Measurements from ENCODE around the gene TM9SF1. TPM values are rescaled to one million over a fixed set of nuclear protein-coding genes. Genes with fewer than 3 reads are reported as not detected.
A peak's percentile ranks its signal among the peaks of the same experiment; 100 is the strongest.

TM9SF1 gene
- total RNA-seq, 1 donor: 13.6 TPM

DNA sequence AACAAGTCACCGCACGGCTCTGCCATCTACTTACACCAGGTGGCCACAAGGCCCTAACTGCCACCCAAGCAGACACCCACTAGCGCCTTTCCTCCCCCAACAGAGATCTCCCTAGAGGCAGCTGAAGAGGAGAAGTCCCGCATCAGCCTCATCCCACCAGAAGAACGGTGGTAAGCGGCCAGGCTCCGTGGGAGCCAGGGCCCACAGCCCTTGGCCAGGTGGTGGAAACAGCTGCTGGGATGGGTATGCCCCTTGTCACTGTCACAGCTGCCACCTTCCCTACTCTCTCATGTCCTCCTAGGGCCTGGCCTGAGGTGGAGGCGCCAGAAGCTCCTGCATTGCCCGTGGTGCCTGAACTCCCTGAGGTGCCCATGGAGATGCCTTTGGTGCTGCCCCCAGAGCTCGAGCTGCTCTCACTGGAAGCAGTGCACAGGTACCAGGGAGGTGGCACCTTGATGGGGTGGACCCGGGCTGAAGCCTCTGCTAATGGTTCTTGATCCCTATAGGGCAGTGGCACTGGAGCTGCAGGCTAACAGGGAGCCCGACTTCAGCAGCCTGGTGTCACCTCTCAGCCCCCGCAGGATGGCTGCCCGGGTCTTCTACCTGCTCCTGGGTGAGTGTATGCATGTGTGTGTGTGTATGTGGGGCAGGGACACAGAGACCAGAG lies 15.8 kb downstream of the TM9SF1 start:
- H3K4me1 ChIP-seq (ENCODE audit: insufficient read depth, low read length): no peaks in the 10 kb centered on the region
- H3K27me3 ChIP-seq (ENCODE audit: insufficient read depth, low read length): no peaks in the 10 kb centered on the region
- no peaks in the 10 kb centered on the region for H3K9me3 ChIP-seq (ENCODE audit: low read depth, low read length)
- no peak overlapping the region for H3K4me3 ChIP-seq (ENCODE audit: low read length)

DNA sequence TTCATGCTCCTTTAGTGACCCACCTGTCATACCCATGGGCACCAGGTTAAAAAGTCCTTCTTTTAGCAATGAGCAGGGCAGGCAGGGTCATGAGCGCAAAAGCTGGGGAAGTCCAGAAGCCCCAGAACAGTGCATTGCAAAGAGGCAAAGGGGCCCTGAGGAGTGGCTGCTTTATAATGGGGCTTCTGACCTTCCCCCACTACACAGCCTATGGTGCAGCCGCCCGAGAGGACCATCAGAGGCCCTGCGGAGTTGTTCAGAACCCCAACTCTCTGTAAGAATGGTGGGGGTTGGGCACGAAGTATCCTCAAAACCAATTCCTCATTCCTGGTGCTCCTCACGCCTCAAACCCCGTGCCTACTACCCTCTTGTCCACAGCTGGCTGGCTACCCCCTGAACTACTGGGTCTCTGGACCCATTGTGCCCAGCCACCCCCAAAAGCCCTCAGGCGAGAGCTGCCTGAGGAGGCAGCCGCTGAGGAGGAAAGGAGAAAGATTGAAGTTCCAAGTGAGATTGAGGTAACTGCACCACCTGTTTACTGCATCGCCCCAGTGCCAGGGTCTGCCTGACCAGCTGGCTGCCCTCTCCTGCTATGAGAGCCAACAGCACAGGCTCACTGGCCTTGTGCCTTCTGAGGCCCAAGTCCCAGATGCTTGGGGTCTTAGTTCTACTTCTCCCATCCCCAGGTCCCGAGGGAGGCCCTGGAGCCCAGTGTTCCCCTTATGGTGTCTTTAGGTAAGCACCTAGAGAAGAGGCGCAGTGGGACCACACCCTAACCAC lies 16.7 kb downstream of the TM9SF1 start:
- Histone ChIP-seq H3K4me3 (ENCODE audit: low read length) (no peak overlapping the region), H3K27me3 (ENCODE audit: insufficient read depth, low read length) (no peaks in the 10 kb centered on the region), H3K9me3 (ENCODE audit: low read depth, low read length) (no peaks in the 10 kb centered on the region), H3K4me1 (ENCODE audit: insufficient read depth, low read length) (no peaks in the 10 kb centered on the region)

GRCh38 chr14:24177891-24178290 lies 17.4 kb downstream of the TM9SF1 start:
- Histone ChIP-seq H3K9me3 (ENCODE audit: low read depth, low read length) (no peaks in the 10 kb centered on the region), H3K27me3 (ENCODE audit: insufficient read depth, low read length) (no peaks in the 10 kb centered on the region), H3K4me1 (ENCODE audit: insufficient read depth, low read length) (no peaks in the 10 kb centered on the region), H3K4me3 (ENCODE audit: low read length) (no peak overlapping the region)

DNA sequence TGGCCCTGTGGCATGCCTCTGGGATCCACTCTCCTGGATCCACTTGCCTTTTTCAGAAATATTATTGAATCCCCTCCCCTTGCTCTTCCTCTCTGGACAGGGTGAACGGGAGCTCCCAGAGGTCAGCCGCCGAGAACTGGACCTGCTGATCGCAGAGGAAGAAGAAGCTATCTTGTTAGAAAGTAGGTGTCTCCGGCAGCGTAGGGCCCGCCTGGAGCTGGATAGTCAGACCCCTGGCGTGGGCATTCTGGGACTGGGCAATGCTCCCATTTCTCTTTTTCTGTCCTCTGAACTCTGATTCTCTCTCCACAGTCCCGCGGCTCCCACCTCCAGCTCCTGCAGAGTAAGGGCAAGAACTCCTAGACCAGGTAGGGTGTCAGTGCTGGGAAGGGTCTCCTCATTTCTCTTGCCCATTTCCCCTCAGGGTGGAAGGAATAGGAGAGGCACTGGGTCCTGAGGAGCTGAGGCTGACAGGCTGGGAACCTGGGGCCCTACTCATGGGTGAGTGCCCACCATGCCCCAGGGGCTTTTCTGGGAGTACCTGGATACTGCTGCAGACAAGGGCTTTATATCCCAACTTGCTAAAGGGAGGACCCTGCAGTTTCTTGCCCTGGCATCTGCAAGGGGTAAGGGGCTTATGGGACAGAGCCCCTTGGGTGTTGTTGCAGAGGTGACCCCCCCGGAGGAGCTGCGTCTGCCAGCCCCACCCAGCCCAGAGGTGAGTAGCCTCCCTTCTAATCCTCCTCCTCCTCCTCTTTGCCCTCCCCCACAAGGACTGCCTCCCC lies 18.0 kb downstream of the TM9SF1 start:
- H3K27me3 ChIP-seq (ENCODE audit: insufficient read depth, low read length): no peaks in the 10 kb centered on the region
- H3K4me3 ChIP-seq (ENCODE audit: low read length): no peak overlapping the region
- H3K4me1 ChIP-seq (ENCODE audit: insufficient read depth, low read length): peaks cover 5% of the 10 kb centered on the region
- H3K9me3 ChIP-seq (ENCODE audit: low read depth, low read length): no peaks in the 10 kb centered on the region

DNA sequence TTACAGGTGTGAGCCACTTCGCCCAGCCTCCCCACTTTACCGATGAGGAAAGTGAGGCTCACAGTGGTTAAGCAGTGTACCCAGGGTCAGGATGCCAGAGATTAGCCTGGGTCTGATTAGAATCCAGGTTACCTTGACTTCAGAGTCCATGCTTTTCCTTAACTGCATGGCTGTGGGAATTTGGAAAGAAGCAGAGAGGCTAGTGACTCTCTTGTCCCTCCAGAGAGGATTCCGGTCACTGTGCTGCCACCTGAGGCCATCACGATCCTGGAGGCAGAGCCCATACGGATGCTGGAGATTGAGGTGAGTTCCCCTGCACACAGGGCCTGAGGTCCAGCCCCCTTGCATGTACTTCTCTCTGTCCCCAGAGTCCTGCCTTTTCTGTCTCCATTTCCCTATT lies 18.6 kb downstream of the TM9SF1 start:
- peaks cover 11% of the 10 kb centered on the region for H3K4me1 ChIP-seq (ENCODE audit: insufficient read depth, low read length)
- no peak overlapping the region for H3K4me3 ChIP-seq (ENCODE audit: low read length)
- H3K9me3 ChIP-seq (ENCODE audit: low read depth, low read length): no peaks in the 10 kb centered on the region
- no peaks in the 10 kb centered on the region for H3K27me3 ChIP-seq (ENCODE audit: insufficient read depth, low read length)

DNA sequence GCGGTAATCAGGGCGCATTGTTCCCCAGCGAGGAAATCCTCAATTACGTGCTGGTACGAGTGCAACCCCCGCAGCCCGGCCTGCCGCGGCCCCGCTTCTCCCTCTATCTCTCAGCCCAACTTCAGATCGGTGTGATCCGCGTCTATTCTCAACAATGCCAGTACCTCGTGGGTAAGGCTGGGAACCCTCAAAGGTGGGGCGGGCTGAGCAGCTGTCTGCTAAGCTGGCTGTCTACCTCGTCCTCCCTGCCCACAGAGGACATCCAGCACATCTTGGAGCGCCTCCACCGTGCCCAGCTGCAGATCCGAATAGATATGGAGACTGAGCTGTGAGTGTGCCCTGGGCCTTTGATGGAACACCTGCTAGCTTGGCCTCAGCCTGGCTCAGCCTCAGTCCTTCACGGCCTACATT lies 22.4 kb downstream of the TM9SF1 start:
- no peaks in the 10 kb centered on the region for H3K9me3 ChIP-seq (ENCODE audit: low read depth, low read length)
- H3K4me1 ChIP-seq (ENCODE audit: insufficient read depth, low read length): peaks cover 27% of the 10 kb centered on the region
- no peak overlapping the region for H3K4me3 ChIP-seq (ENCODE audit: low read length)
- H3K27me3 ChIP-seq (ENCODE audit: insufficient read depth, low read length): no peaks in the 10 kb centered on the region

GRCh38 chr14:24172261-24172860 lies 22.9 kb downstream of the TM9SF1 start:
- Histone ChIP-seq H3K4me3 (ENCODE audit: low read length) (peak overlapping the region; percentile 26), H3K27me3 (ENCODE audit: insufficient read depth, low read length) (no peaks in the 10 kb centered on the region), H3K4me1 (ENCODE audit: insufficient read depth, low read length) (peaks cover 30% of the 10 kb centered on the region), H3K9me3 (ENCODE audit: low read depth, low read length) (no peaks in the 10 kb centered on the region)

DNA sequence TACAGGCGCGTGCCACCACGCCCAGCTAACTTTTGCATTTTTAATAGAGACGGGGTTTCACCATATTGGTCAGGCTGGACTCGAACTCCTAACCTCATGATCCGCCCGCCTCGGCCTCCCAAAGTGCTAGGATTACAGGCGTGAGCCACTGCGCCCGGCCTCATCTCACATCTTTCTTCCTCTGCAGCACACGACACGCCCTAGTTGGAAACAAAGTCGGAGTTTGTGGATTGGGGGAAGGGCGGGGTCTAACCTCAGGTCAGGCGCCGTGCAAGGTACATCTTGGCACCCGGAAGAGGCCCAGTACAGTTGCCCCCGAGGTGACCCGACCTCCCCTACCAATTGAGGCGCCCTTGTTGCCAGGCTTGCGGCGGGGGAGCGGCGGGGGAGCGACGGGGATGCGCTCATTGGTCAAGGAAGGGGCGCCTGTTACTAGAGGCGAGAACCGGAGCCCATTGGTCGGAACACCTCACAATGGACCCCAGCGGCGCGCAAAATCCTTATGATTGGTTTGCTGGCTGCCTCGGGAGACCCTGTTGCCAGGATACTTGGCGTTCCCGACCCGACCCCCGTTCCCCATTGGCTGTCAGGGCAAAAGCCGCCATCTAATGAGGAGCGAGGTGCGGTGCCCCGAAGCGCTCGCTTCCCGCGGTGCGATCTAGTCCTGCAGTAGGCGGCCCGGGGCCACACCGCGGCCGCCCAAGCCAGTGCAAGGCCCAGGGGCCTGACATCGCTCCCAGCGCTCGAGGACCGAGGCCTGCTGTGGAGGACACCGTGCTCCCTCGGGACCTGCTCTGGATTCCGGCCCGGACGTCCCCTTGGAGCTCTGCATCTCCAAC lies 23.6 kb downstream of the TM9SF1 start, which contains the start of gene REC8:
TSS of gene REC8 (plus strand) at position 659 of the 839 bp plus-strand sequence. CDS start 473 bp downstream, outside the sequence.
- H3K9me3 ChIP-seq (ENCODE audit: low read depth, low read length): no peaks in the 10 kb centered on the region
- no peaks in the 10 kb centered on the region for H3K27me3 ChIP-seq (ENCODE audit: insufficient read depth, low read length)
- H3K4me3 ChIP-seq (ENCODE audit: low read length): peak within 1 kb of the TSS; percentile 26
- H3K4me1 ChIP-seq (ENCODE audit: insufficient read depth, low read length): peaks cover 36% of the 10 kb centered on the region

- Histone ChIP-seq H3K4me3 (ENCODE audit: low read length) (no peak overlapping the region), H3K4me1 (ENCODE audit: insufficient read depth, low read length) (peaks cover 76% of the 10 kb centered on the region), H3K9me3 (ENCODE audit: low read depth, low read length) (no peaks in the 10 kb centered on the region), H3K27me3 (ENCODE audit: insufficient read depth, low read length) (no peaks in the 10 kb centered on the region)
Observed at GRCh38 chr14:24167469-24168114, 27.6 kb downstream of the TM9SF1 start.

DNA sequence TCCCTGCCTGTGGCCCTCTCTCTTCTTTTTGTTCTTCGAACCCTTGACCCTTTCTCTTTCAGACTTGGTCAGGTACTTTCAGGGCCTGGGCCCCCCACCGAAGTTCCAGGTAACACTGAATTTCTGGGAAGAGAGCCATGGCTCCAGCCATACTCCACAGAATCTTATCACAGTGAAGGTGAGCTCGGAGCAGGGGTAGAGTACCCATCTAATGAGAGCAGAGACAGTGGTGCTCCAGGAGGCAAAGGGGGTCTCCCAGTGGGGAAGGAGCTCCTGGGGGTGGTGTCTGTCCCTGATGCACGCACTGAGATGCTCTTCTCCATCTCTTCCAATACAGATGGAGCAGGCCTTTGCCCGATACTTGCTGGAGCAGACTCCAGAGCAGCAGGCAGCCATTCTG lies 29.5 kb downstream of the TM9SF1 start:
- no peaks in the 10 kb centered on the region for H3K9me3 ChIP-seq (ENCODE audit: low read depth, low read length)
- peaks cover 67% of the 10 kb centered on the region for H3K4me1 ChIP-seq (ENCODE audit: insufficient read depth, low read length)
- no peak overlapping the region for H3K4me3 ChIP-seq (ENCODE audit: low read length)
- H3K27me3 ChIP-seq (ENCODE audit: insufficient read depth, low read length): no peaks in the 10 kb centered on the region

- H3K4me3 ChIP-seq (ENCODE audit: low read length): no peak overlapping the region
- H3K9me3 ChIP-seq (ENCODE audit: low read depth, low read length): no peaks in the 10 kb centered on the region
- H3K27me3 ChIP-seq (ENCODE audit: insufficient read depth, low read length): no peaks in the 10 kb centered on the region
- peaks cover 69% of the 10 kb centered on the region for H3K4me1 ChIP-seq (ENCODE audit: insufficient read depth, low read length)
Observed at GRCh38 chr14:24164518-24164991, 30.7 kb downstream of the TM9SF1 start.

- peak overlapping the region; percentile 76 for H3K4me3 ChIP-seq (ENCODE audit: low read length)
- no peaks in the 10 kb centered on the region for H3K27me3 ChIP-seq (ENCODE audit: insufficient read depth, low read length)
- peaks cover 64% of the 10 kb centered on the region for H3K4me1 ChIP-seq (ENCODE audit: insufficient read depth, low read length)
- H3K9me3 ChIP-seq (ENCODE audit: low read depth, low read length): no peaks in the 10 kb centered on the region
Observed at GRCh38 chr14:24162093-24162492, 33.1 kb downstream of the TM9SF1 start.

- H3K4me3 ChIP-seq (ENCODE audit: low read length): peak within 1 kb of the TSS; percentile 76
- no peaks in the 10 kb centered on the region for H3K27me3 ChIP-seq (ENCODE audit: insufficient read depth, low read length)
- peaks cover 55% of the 10 kb centered on the region for H3K4me1 ChIP-seq (ENCODE audit: insufficient read depth, low read length)
- H3K9me3 ChIP-seq (ENCODE audit: low read depth, low read length): no peaks in the 10 kb centered on the region
Observed at GRCh38 chr14:24160850-24161804, 34.1 kb downstream of the TM9SF1 start, which contains the start of gene IRF9. Gene IRF9 (plus strand): TSS chr14:24161265. CDS start chr14:24162145, 880 bp downstream.

Measured in mononuclear cell (primary cell).